H4 (cell line): ENCODE data around the gene EPB41L1. TPM values are rescaled to one million over a fixed set of nuclear protein-coding genes. Genes with fewer than 3 reads are reported as not detected.

Source experiments
- DNase-seq: peaks from one replicate; pipeline ENCODE4 v3.0.0-alpha.2; 2015; ENCODE audit warnings: low spot score
- total RNA-seq: library from RNA; depleted of rRNA; stranded (reverse); fragments of >200 nt; shearing (Covaris generic); gene quantifications from 2 replicates; pipeline ENCODE4 v1.2.3, GENCODE V29; 2014

EPB41L1 gene
- total RNA-seq, 1 experiment from 2014 or later = 12.4 TPM

DNA sequence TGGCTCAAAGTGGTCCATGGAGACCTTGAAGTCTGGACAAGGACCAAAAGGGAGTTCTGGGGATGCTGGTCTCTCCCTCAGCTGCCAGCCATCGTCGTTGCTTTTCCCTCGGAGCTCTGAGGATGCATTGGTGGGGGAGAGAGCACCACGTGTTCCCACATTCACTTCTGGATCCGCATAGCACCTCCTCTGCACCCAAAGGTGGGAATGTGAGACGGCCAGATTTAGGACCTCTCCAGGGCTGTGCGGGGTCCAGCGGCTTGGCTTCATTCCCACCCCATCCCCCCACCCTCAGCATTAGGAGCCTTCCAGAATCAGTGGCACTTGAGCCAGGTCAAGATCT, 1.1 kb downstream of the EPB41L1 start:
- DNase-seq = no peak

DNA sequence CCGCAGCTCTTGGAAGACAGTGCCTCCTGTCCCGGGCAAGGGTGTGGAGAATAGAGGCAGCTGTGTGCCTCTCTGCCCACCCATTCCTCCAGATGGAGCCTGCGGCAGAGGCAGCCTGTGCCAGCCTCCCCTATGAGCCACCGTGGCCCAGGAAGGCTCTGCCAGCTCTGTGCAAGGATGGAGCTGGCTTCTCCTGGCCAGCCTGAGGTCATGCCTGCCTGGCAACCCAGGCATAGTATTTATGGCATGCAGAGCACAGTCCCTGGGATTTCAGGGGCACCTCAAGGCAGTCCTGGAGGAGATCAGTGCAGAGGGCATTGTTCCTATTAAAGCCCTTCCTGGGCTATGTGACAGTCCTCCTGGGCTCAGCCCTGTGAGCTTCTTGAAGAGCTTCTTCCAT, 1.5 kb downstream of the EPB41L1 start:
- no peak for DNase-seq

DNA sequence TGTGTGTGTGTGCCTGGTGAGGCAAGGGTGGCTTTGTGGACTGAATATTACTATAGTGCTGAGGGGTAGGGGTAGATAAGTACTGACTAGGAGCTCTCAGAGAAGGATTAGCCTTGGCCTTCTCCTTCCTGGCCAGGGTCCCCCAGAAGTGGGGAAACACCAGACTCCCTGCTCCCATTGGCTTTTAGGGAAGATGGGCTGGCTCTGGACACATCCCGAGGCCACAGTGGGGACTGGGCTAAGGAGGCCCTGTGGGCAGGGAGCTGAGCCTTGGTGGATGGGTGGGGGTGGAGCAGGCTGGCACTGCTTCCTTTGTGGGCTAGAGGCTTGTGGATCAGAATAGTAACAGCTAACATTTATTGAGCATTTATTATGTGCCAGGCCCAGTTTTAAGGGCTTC, 3.1 kb downstream of the EPB41L1 start:
- DNase-seq = no peak

DNA sequence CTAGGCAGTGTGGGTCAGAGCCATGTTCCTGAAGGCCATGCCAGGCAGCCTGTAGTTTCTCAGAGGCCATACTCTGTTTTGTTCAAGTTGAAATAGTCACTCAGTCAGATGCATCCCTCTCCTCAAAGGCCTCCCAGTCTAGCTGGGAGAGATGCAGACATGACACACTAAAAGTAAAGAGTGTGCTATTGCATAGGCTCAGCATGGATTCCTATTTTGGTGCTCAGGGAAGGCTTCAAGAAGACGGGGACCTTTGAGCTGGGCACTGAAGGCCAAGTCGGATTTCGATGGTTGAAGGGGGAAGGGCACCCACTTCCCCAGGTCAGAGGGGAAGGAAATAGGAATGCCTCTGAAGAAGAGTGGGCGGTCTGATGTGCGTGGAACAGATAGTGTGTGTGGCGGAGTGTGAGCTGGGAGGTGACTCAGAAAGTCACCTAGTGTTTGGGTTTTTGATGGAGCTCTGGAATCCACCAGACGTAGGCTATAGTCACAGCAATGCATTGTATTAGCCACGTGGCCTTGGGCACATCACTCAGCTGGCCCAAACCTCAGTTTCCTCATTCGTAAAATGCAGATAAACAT, 3.7 kb downstream of the EPB41L1 start:
- DNase-seq = no peak

DNA sequence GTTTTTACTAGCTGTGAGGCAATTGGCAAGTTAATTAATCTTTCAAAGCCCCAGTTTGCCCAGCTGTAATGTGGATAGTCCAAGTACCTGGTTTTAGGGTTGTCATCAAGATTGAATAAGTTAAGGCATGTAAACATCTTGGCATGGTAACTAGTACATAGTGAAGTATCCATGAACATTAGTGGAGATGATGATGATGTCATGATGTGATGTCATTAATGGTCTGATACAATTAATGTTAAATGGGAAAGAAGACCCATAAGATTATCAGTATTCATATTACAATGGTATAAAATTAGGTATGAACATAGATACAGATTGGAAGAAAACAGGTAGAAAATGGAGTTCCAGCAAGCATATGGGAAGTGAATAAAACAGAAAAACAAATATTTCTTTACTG, 5.3 kb downstream of the EPB41L1 start:
- DNase-seq = no peak

DNA sequence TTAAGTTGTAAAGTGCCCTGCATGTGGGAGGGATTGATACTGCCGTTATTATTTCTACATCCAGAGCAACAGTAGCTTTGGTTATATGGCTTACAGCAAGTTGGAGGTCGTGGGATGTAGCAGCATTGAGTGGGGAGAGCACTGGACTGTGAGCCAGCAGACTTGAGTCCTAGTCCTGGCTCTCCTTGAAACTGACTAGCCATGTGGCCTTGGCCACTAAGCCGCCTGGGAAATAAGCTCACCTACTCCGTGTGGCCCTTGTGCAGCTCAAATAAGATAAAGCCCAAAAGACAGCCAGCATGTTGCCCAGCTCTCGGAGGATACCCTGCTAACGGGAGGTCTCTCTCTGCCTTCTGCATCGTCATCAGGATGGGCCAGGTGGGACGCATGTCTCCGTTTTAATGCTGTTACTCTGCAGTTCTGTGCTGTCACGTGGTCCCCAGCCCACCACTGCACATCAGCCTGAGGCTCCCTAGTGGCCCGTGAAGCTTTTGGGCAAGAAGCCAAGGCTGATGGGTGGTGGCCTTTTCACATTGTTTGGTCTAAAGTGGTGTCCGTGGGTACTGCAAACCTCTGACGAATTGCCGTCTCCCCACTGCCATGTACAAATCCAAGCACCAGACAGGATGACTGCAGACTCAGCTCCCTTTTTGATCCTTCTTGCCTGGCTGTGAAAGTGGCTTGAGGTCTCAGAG, 7.9 kb downstream of the EPB41L1 start:
- DNase-seq = no peak

DNA sequence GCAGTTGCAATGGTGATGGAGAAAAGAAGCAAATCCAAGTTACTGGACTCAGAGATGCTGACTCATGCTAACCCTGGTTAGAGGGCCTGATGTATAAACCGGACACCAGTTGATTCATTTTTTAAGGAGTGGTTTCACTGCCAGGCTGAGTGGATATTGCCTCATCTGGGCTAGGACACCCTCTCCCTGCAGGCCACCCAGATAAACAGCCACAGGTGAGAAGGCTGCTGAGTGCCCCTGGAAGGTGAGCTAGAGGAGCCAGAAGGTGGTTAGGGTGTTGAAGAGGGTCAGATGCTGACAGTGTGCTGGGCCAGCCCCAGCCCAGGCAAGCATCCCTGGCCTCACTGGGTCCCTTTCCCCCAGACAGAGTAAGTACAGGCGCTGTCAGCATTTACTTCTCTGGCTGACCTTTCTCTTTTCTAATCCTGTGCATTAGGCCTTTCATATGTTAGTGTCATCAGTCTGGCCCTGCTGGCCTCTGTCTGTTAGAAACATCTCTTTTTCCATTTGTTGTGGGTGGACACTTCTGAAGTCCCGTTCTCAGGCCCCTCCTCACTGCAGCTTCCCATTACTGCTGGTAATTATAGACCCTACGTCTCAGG, 13.5 kb downstream of the EPB41L1 start:
- DNase-seq = peak; percentile 75

DNA sequence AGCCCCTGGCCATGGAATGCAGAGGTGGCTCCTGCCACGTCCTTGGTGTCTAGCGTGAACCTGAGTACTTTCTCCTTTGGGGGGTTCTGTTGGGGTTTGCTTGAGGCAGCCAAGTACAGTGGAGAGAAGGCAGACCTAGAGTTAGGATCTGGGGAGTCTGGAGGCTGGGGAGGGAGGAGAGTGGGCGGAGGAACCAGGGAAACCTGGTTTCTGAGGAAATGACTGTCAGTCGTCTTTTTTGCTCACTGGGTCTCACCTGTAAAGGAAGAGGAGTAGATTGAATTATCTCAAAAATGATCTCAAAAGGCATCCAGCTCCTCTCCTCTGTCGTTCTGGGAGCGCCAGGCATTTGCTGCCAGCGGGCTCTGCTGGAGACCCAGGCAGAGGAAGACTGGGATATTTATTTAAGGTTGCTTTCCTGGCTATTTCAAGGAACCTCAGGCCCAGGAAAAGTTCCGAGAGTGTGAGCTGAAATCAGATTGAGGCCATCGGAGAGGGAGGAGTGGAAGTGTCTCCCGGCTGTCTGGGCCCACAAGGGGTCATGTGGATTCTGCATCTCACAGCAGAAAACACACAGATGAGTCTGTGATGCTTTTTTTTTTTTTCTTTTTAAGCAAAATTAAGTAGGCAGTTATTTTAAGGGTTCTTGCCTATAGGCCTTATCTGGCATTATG, 16.1 kb downstream of the EPB41L1 start:
- no peak for DNase-seq

DNA sequence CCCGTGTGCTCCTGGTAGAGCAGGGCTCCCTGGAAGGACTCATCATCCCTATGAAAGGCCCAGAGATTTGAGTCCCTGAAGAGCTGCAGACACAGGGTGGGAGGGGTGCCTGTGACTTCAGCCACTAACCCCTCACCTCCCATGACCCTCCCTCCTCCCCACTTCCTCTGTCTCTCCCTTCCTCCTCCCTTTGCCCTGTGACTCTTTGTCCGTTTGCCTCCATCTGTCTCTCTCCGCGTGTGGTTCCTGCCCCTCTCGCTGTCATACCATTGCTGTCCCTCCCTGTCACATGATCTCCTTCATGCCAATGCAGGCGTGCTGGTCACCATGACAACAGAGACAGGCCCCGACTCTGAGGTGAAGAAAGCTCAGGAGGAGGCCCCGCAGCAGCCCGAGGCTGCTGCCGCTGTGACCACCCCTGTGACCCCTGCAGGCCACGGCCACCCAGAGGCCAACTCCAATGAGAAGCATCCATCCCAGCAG, 19.0 kb downstream of the EPB41L1 start:
- DNase-seq = peak; percentile 41

DNA sequence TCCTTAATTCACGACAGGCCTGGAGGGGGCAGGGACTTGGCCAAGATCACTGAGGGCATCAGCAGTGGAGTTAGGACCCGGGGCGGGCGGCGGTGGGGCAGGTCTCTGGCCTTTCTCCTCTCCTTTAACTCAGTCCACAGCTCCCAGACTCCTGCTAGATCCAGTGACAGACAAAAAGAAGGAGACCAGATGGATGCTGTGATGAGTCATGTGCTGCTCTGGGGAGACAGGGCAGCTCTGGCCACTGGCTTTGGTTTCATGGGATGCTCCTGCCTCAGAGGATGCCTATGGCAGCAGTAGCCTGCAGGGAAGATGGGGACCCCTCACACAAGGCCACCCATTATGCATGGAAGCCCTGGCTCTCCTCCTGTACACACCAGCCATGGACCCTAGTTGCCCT, 20.5 kb downstream of the EPB41L1 start:
- DNase-seq = no peak

DNA sequence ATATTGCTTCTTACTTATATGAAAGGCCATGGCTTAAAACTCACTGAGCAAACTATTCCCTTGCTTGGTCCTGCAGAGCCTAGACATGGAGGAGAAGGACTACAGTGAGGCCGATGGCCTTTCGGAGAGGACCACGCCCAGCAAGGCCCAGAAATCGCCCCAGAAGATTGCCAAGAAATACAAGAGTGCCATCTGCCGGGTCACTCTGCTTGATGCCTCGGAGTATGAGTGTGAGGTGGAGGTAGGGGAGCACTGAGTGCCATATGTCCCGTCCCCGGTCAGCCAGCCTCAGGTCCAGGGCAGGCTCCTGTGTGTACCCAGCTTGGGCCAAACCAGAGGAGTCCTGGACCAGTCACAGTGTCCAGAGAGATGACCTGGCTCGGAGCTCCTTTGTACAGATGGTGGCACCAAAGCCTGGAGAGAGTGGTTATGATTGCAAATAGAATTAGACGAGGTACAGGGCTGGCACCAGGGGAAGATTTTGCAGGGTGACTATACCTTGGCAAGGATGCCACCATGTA, 21.0 kb downstream of the EPB41L1 start:
- DNase-seq = no peak

DNA sequence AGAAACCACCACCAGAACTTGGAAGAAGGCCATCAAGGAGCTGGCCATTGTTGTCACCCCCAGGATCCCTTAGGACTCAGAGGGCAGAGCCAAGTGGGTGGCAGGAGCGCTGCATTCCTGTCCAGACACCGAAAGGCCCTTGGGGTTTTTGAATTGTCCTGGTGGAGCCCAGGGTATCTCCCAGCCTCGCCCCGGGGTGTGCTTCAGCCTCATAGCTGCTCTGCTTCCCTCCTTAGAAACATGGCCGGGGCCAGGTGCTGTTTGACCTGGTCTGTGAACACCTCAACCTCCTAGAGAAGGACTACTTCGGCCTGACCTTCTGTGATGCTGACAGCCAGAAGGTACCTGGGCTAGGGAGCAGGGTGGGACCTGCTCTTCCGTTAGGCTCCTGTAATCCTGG, 23.2 kb downstream of the EPB41L1 start:
- no peak for DNase-seq

DNA sequence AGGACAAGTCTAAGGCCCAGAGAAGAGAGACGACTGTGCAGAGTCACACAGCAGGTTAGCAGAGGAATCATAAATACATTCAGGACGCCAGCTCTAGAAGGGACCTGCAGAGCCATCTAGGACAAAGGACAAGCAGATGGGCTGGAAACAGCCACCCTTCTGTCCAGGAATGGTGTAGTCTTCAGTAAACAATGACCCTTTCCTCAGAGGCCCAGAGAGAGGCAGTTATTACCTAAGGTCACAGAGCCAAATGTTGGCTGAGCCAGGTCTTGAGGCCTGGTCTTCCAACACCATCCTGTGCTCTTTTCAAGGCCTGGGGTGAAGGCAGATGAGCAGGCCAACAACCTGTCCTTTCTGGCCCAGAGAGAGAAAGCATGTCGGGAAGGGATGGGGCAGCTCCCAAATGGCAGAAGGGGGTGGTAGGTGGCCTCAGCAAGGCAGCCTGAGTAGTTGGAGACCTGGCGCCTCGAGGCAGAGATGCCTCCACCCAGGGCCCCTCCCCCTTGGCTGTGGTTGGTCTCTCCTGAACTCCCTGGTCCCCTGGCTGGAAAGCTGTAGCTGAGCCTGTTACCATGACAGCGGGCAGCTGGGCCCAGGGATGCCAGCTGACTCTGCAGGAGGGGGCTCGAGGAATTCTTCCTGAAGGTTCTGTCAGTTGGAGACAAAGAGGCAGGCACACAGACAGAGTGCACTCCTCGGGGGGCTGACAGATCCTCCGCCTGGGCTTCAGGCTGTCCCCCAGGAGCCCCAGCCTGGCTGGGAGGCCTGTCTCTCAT, 24.8 kb downstream of the EPB41L1 start:
- no peak for DNase-seq

DNA sequence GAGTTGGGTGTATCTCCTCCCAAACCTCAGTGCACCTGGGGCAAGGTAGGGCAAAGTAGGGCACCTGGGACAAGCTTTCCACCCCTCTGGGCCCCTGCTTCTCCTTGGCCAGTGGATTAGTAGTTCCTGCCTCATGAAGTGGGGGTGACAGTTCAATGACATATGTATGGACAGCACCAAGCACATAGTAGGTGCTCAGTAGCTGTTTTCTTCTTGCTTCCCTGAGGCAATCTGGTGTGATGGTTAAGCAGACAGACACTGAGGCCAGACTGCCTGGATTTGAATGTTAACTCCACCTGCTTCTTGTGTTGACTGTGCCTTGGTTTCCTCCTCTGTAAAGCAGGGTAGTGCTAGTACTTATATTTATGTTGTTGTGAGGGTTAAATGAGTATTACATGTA, 25.8 kb downstream of the EPB41L1 start:
- no peak for DNase-seq

DNA sequence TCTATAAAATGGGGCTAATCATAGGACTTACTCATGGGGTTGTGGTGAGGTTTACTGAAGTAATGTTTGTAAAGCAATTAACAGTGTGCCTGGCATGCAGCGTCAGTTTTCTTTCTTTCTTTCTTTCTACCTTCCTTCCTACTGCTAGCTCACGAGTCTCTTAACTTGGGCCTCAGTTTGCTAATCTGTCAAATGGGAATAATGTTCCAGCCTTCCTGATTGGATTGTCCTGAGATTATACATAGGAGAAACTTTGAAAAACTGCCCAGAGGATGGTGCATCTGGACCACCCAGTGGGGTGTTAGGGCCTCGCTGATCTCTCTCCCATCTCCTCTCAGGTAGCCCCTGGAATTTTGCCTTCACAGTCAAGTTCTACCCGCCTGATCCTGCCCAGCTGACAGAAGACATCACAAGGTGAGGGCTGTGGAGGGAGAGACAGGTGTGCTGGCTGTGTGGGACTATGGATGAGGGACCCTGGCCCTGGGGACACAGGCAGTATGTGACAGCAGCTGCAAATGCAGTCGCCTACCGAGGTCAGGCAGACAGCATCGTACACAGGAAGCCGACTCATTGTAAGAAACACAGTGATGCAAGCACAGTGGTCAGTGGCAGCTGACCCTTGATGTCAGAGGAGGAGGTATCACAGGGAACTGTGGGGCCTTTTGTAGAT, 27.5 kb downstream of the EPB41L1 start:
- peak; percentile 25 for DNase-seq

DNA sequence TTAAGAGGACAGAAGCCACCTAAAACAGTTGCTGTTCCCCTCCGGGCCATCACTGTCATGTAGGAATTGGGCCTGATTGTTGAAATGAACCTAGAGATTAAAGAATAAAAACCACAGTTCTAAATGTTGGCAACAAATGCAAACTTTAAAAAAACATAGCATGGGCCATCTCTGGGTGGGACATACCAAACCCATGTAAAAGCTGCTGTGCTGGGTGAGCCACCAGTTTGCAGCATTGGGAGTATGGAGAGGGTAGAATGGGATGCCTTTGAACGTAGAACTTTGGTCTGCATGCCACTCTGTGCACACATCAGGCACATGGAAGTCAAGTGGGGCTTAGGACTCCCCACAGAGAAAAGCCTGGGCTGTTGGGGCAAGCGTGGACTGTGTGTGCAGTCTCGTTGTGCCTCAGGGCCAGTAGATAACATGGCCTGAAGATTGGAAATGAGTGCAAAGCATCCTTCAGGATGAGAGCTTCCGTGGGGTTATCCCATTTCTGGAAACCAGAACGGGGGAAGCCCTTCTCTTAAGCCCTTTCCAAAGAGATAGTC, 28.1 kb downstream of the EPB41L1 start:
- no peak for DNase-seq

DNA sequence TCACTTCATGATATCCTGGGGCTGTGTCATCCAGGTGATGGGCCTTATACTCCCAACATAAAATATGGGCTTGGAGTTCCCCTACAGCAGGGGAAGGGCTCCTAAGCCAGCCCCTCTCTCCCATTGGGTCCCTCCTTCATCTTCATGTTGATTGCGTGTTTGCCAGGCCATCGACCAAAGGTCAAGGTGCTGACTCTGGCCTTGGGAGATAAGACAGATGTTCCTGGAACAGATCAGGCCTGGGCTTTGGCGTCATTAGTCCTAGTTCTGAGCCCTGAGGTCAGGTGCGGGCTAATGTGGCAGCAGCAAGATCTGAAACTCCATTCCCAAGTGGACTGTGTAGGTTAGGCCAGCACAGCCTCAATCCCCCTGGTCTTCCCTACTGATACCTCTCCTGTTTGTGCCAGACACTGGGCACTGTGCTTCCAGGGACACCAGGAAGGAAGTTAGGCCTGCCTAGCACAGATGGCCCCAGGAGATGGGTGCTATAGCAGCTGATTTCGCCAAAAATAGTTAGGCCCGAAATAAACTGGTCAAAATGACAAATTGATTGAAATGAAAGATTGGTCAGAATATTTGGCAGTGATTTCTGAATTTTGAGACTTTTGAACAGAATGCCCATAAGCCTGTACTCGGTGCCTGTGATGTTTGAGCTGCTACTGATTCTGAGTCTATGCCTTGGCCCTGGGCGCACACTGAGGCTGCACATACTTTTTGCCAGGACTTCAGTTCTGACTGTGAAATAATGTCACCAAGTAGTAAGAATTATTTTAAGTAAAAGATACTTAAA, 28.8 kb downstream of the EPB41L1 start:
- DNase-seq = no peak

DNA sequence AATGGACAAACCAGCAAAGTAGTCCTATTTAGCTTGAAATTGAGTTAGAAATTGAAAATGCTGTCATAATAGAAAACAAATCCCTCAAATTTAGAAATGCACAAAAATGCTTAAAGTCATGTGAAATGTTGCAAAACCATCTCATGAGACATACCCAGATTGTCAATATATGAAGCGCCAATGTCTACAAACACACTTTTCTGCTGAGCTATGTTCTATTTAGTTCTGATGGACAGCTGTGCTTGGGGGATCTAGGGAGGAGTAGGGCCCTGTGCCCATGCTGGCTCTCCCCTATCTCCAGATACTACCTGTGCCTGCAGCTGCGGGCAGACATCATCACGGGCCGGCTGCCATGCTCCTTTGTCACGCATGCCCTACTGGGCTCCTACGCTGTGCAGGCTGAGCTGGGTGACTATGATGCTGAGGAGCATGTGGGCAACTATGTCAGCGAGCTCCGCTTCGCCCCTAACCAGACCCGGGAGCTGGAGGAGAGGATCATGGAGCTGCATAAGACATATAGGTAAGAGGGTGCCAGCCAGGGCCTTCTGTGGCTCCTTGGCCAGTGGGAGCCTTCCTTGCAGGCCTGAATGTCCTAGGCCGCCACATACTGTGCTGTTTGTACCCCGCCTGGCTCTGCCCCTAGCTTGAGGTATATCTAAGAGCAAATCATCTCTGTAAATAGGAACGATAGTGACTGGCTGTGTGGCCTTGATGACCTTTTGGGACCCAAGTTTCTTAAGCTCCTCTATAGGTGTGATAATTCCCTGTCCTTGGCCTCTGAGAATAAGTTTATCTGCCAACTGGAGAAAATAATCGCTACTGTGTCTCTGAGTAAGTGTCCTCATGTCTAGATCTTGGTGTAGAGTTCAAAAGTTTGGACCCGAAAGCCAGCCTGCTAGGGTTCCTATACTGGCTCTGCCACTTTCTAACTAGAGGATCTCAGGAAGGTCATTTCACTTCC, 30.6 kb downstream of the EPB41L1 start:
- no peak for DNase-seq
